Measurements from ENCODE around the gene ZNRF1.
A peak's percentile ranks its signal among the peaks of the same experiment; 100 is the strongest.

Gene ZNRF1

DNA sequence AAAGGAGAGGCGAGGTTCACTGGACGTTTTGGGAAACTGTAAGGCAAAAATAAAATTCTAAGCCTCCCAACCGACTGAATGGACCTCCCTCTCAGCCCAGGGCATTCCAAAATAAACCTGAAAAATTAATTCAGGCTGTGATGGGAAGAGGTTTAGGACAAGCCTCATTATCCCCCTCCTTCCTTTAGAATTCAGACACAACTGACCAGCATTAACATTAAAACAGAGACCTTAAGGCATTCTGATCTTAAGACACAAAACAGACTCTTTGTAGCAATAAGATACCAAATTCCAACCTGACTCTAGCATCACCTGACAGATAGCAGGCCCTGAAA, 118.1 kb downstream of the ZNRF1 start:
- no peak for DNase-seq

DNA sequence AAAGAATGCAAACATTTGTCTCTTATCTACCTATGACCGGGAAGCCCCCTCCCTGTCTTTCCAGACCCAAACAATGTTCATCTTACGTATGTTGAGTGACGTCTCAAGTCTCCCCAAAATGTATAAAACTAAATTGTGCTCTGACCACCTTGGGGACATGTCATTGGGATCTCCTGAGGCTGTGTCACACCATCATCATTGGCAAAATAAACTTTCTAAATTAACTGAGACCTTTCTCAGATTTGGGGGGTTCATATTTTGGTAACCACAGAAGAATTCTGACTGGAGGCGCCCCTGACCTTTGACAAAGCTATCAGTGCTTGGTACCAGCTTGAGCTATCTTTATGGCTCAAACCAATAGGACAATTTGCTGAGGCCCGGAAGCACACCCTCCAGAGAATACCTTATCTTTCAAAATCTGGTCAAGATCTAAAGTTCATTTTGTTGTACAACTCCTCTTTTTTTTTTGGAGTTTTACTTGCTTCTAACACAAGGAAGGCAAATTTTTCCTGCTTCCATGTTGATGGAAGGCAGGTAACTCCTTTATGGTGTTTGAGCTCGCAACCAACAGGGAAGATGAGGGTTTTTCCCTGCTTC, 120.2 kb downstream of the ZNRF1 start:
- DNase-seq: no peak

DNA sequence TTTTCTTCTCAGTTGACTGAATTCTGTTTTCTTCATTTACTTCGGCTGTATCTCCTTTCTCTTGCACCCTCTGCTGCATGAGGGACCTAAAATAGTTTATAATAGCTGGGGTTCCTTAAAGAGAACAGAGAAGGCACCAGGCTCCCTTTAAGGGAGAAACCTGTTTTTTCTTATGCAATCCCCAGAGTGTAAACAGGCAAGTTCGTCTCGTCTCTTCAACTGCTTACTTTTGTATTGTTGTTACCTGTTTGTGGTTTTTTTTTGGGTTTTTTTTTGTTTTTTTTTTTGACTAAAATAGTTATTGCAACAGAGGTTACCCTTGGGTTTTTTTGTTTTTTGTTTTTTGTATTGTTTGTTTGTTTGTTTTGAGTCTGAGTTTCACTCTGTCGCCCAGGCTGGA, 121.4 kb downstream of the ZNRF1 start:
- no peak for DNase-seq

DNA sequence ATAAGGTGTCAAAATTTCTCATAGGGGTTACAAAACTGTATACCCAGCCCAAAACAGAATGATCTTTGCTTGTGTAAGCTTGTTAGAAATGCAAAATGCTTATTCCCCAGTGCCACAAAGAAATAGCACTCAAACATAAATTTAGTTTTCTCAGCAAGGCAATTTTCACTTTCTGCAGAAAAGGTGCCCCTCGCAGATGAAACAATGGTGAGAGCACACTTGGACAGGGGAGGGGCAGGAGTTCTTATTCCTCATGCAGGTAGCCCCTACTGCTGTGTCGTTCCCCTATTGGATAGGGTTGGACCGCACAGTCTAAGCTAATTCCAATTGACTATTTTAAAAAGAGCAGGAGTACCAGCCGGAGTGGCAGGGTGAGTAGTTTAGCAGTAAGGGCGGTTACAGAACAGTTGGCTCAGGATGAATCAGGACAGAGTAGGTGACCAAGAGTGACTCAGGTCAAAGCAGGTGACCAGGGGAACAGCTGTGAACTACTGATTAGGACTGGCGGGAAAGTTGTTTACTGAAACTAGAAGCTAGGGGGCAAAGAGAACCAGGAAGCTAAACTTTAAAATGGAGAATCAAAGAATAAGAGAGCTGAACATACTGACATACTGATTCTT, 123.2 kb downstream of the ZNRF1 start:
- DNase-seq: no peak

DNA sequence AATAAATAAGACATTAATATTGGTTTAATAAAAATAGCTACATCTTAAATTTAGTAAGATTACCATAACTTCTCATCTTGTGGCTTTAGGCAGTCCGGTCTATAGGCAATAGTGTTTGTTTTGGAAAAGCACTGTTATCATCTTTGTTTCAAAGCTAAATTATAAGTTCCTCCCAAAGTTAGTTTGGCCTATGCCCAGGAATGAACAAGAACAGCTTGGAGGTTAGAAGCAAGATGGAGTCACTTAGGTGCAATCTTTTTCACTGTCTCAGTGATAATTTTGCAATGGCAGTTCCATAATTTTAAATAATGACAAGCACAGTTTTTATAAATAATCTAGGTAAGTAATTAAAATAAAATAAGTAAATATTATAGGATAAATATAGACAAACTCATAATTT, 123.8 kb downstream of the ZNRF1 start:
- DNase-seq: no peak

DNA sequence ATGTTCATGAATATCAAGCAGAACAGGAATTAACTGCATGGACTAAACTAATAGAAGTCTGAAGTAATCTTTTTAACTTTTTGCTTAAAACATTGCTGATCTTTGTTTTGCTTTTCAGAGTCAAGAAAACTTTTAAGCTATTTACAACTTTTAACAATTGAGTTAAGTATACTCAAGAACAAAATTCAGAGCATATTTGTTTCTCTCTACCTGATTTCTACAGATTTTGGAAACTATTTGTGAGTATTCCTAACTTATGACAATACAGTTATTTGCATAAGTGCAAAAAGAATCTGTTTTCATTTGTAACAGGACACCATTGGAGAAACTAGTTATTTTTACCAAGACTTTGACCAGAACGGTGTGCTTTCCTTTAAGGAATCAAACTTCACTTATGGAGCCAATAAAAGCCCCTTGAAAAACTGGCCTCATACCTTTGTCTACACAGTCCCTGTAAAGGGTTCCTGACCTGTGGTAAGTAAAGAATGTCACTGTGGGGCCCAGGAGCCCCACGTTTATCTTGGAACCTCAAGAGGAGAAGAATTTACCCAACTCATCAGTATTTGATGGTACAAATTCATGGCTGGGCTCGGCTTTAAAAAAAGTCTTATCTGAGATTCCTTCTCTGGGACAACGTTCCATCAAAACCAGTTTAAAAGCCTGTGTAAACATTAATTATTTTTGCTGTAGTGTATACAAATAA, 129.0 kb downstream of the ZNRF1 start:
- DNase-seq: no peak

DNA sequence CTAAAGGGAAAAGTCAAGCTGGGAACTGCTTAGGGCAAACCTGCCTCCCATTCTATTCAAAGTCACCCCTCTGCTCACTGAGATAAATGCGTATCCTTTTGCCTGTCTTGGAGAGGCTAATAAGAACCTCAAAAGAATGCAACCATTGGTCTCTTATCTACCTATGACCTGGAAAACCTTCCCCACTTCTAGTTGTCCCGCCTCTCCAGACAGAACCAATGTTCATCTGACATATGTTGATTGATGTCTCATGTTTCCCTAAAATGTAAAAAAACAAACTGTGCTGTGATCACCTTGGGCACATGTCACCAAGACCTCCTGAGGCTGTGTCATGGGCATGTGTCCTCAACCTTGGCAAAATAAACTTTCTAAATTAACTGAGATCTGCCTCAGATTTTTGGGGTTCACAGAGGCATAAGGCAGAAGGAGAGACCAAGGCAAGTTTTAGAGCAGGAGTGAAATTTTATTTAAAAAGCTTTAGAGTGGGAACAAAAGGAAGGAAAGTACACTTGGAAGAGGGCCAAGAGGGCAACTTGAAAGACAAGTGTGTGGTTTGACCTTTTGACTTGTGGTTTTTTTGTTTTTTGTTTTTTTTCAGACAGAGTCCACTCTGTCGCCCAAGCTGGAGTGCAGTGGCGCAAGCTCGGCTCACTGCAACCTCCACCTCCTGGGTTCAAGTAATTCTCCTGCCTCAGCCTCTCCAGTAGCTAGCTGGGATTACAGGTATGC, 130.8 kb downstream of the ZNRF1 start:
- peak; percentile 22 for DNase-seq

DNA sequence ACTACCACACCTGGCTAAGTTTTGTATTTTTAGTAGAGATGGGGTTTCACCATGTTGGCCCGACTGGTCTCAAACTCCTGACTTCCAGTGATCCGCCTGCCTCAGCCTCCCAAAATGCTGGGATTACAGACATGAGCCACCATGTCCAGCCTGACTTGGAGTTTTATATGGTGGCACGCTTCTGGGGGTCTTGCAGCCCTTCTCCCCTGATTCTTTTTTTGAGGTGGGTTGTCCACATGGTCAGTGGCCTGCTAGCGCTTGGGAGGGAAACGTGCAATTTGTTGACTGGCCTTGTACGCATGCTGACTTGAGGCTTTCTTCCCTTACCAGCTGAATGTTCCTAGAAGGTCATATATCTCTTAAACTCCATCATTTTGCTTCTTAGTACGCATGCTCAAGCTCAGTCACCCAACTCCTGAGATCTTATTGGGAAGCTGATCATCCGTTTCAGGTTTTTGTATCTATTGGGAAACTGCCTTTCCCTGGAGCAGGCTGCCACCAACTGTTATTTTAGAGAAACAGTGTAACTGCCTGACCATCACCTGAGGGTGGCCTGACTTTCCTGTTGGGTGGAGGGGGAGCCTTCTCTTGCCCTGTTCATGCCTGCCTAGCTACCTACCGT, 131.4 kb downstream of the ZNRF1 start:
- no peak for DNase-seq

DNA sequence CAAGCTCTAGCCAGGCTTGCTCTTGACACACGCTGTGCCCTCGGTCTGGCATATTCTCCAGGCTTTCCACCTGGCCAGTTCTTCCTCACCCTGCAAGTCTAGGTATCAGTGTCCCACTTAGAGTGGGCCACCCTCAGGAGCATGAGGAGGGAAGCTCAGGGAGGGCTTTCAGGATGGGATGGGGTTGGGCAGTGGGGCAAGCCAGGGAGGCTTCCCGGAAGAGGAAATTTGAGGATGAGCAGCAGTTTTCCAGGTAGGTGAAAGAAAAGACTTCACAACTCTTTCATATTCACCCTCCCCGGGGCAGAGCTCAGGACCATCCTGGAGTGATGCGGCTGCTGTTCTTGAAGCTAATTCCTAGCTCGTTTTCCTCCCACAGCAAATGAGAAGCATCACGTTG, 132.3 kb downstream of the ZNRF1 start:
- no peak for DNase-seq

DNA sequence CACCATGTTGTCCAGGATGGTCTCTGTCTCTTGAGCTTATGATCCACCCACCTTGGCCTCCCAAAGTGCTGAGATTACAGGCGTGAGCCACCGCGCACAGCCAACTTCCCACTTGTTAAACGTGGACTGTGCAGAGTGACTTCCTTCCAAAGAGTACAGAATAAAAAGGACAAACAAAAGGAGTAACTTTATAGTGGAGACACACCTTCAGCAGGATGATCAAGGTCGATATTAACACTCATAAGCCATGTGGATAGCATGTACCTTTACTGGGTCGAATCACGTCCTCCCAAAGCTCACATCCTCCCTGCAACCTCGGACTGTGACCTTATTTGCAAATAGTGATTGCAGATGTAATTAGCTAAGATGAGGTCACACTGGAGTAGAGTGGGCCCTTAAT, 139.4 kb downstream of the ZNRF1 start:
- no peak for DNase-seq

DNA sequence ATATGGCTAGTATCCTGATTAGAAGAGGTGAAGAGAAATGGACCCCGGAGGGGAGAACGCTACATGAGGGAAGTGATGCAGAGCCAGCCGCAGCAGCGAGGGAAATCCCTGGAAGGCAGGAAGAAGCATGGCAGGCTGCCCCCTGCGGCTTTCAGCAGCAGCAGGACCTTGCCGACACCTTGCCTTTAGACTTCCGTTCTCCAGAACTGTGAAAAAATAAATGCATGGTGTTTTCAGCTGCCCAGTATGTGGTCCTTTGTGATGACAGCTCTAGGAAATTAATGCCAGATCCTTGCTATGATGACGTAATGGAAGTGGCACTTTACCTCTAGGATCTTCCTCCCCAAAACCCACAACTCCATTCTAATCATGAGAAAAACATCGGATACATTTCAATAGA, 139.8 kb downstream of the ZNRF1 start:
- DNase-seq: peak; percentile 20

DNA sequence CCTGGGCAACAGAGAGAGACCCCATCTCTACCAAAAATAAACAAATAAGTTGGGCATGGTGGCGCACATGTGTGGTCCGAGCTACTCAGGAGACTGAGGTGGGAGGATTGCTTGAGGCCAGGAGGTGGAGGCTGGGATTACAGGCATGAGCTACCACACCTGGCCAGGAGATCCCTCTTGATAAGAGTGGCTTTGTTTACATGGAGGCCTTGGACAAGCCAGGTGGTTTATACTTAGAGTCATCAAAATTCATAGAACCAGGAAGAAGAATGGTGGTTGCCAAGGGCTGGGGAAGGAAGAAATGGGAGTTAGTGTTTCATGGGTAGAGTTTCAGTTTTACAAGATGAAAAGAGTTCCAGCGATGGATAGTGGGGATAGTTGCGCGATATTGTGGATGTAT, 140.7 kb downstream of the ZNRF1 start:
- no peak for DNase-seq

DNA sequence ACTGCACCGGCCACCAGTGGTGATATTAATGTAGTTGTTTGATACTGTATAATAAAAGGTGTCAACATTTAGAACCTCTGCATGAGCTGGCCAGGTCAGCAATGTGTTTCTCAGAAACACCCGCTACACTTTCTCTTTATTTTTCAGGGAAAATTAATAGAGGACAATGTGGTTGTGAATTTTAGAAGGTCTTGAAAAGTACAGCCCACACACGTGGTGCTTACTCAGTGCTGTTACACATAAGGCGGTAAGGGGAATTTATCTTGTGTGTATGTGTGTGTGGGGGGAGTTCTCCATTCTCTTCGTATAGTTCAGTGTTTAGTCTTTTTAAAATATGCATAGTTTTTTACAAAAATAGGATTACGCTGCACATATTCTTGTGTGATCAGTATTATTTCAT, 145.1 kb downstream of the ZNRF1 start:
- peak; percentile 70 for DNase-seq

DNA sequence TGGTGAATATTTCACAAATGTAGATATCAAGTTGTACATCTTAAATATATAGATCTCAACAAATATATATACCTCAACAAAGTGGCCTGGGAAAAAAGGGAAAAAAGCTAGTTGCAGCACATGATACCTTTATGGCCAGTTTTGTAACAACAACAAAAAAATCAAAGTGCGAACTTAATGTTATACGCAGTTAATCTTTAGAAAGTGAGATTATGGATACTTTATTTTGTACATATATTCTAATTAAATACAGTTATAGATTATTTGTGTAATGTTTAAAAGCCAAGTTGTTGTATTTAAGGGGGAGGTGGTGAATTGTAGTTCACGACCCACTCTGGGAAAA, 149.1 kb downstream of the ZNRF1 start:
- DNase-seq: no peak

DNA sequence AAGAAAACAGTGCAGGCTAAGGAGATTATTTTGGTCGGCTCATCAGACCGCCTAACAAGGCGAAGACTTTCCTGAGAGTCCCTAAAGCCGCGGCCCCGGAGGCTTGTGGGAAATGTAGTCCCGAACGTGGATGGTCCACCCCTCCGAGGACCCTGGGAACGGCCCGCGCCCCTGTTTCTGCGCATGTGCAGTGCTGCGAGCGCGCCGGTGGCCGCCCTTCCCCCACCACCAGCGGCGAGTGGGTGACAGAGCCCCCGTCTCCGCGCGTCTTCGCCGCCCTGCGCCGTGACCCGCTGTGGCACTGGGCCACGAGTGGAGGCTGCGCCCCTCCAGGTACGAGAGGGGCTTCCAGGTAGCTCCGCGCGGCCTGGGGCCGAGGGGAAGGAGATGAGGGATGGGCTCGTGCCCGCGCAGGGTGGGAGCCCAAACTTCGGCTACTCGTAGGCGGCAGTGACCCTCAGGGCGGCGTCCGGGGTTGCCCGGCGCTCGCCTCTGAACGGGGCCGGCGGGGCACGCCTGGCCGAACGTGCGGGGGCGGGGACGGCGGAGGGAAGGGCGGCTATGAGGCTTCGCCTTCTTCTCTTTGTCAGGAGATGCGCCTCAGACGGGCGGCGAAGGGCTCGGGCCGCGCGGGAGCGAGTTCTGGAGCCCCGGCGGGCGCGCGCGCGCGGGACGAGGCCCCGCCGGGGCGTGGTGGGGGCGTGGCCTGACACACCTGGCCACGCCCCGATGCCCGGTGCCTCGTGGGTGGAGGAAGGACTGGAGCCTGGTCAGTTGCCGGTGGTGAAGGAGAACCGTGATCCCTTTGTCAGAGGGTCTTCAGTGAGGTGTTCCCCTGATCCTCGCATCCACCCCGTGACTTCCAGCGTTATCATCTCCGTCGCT, 149.7 kb downstream of the ZNRF1 start, which contains the start of gene ZFP1:
Gene ZFP1 (plus strand): TSS at position 214 of the 885 bp plus-strand sequence. CDS start 4,428 bp downstream, outside the sequence.
- DNase-seq: peak; percentile 92

DNA sequence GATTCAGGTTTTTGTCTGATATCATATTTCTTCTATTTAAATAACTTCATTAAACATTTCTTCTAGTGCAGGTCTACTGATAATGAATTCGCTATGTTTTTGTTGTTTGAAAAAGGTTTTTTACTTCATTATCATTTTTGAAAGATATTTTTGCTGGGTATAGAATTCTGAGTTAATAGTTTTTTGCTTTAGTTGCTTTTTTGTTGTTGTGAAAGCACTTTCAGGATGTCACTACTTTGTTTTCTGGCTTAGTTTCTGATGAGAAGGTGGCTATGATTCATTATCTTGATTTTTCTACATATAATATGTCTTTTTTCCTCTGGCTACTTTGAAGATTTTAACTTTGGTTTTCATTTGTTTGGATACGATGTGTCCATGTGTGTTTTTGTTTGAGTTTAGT, 153.0 kb downstream of the ZNRF1 start:
- DNase-seq: no peak

DNA sequence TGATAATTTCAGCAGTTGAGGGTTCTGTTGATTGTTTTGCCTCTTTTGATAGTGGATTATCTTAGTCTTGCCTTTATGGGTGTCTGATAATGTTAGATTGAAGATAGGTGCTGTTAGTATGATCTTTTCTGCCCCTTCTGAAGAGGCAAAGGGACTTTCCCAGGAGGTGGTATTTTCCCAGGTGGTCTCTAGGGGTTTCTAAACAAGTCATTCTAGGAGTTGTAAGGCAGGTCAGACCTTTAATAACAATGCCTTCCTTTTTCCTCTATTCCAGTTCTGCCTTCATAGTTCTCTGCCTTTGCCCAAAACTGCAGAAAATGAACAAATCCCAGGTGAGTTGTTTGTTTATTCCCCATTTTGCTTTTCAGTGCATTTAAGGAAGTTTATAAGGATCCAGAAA, 153.8 kb downstream of the ZNRF1 start:
- DNase-seq: no peak

DNA sequence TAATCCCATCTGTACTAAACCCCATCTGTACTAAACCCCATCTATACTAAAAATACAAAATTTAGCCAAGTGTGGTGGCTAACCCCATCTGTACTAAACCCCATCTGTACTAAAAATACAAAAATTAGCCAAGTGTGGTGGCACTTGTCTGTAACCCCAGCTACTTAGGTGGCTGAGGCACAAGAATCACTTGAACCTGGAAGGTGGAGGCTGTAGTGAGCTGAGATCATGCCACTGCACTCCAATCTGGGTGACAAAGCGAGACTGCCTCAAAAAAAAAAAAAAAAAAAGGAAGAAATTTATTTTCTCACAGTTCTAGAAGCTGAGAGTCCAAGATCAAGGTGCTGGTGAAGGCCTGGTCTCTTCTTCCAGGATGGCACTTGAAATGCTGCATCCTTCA, 161.6 kb downstream of the ZNRF1 start:
- no peak for DNase-seq
